ENCODE data around the gene GSTA5.

- TF ChIP-seq CTCF (IDR thresholded peaks at IDR 0.05) (no peak), POLR2A (IDR thresholded peaks at IDR 0.05) (no peak)
Measured at GRCh38 chr6:52876056-52876787, 35.6 kb upstream of the GSTA5 start.

Measured in body of pancreas (tissue), 4 donors.